ENCODE results near the gene IFITM2.
A peak's percentile ranks its signal among the peaks of the same experiment; 100 is the strongest.

Gene IFITM2

DNA sequence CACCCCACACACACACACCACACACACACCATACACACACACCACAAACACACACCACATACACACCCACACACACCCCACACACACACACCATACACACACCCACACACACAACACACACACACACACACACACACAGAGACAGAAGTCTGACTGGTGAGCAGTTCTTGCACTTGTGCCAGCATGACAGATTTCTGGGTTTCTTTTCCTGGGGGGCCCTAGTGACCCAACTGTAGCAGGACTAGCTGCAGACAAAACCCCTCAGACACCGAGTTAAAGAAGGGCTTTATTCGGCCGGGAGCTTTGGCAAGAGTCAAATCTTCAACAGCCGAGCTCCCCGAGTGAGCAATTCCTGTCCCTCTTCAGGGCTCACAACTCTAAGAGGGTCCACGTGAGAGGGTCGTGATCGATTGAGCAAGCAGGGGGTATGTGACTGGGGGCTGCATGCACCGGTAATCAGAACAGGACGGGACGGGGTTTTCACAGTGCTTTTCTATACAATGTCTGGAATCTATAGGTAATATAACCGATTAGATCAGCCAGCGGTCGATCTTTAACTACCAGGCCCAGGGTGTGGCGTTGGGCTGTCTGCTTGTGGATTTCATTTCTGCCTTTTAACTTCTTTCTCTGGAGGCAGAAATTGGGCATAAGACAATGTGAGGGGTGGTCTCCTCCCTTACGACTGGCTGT is 42.6 kb downstream of the IFITM2 start:
- peak; percentile 49 for DNase-seq

DNA sequence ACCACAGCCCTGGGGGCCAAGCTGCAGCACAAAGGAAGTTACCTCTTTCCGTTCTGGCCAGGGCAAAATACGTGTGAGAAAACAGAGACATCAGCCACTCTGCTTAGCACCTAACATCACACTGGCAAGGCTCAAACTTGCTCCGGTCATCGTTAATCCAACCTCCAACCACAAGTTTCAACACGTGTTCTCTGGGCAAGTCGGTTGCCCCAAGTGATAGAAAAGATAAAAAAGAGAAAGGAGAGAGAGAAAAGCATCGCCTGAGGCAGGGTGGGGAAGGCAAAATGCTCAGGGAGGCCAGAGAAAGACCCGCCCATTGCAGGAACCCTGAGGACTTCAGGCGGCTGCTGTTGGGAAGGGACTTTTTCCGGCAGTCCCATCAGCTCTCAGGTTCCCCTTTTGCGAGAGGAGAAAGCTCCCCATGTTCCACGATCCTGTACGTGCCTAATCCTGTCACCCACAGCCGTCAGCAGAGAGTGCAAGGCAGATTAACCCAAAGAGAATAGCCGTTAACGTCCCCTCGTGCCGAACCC is 43.2 kb downstream of the IFITM2 start:
- DNase-seq = peak; percentile 53

DNA sequence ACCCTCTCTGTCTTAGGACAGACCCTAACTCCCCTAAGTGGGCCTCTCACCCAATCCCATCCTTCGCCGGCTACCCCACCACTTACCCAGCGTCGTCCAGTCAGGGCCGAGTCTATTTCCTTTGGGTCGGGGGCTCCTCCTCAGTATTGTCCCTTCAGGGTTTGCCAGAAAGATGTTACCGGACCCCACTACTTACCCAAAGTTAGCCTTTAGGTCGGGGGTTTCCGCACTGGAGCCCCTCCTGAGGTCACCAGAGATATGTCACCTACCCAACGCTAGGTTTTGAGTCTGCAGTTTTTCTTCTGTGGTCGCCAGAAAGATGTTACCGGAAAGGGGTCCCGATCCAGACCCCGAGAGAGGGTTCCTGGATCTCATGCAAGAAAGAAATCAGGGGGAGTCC is 43.8 kb downstream of the IFITM2 start:
- DNase-seq = peak; percentile 45

DNA sequence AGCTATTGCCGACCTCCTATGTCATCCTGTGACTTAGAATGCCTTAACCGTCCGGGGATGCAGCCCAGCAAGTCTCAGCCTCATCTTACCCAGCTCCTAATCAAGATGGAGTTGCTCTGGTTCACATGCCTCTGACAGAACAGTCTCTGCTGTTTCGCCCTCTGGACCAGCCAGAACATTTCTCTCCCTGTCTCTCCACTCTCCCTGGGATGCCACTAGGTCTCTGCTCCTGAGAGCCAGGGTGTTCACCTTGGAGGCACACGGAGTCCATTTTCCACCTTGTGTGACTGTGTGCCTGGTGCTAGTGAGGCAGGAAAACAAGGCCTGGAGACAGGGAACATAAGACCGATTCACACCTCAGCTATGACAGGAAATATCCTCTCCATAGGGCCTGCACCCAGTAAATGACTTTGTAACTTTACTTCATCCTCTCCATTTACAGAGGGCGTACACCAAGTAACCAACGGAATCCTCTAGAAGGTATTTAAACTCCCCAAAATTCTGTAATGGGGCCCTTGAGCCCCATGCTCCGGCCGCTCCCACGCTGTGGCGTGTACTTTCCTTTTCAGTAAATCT is 44.9 kb downstream of the IFITM2 start:
- peak; percentile 42 for DNase-seq

DNA sequence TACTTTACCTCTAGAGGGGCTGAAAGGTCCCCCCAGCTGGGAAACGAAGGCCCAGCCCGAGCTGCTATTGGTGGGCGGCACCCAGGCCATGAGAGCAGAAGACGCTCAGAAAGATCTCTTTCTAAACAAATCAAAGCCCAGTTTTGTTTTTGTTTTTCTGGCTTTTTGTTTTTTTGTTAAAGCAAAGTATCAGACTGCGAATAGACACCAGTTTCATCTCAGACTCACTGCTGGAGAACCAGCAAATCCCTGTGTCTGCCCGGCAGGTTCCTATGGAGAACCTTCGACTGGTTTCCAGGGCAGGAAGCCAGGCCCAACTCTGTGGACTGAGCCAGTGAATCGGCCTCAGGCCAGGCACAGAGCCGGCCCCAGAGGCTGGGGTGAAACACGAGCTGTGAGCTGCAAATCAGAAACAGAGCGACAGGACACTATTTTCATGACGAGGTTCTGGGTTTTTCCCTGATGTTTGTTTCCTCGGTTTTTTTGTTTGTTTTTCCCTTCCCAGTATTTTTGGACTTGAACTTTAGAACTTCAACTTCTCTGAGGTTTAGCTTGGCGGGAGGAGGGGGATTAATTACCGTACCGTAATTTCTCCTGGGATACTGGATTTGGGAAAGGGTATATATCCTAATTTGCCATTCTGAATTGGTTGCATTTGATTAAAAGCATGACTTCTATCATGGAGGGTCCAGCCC is 45.7 kb downstream of the IFITM2 start:
- DNase-seq = peak; percentile 54

DNA sequence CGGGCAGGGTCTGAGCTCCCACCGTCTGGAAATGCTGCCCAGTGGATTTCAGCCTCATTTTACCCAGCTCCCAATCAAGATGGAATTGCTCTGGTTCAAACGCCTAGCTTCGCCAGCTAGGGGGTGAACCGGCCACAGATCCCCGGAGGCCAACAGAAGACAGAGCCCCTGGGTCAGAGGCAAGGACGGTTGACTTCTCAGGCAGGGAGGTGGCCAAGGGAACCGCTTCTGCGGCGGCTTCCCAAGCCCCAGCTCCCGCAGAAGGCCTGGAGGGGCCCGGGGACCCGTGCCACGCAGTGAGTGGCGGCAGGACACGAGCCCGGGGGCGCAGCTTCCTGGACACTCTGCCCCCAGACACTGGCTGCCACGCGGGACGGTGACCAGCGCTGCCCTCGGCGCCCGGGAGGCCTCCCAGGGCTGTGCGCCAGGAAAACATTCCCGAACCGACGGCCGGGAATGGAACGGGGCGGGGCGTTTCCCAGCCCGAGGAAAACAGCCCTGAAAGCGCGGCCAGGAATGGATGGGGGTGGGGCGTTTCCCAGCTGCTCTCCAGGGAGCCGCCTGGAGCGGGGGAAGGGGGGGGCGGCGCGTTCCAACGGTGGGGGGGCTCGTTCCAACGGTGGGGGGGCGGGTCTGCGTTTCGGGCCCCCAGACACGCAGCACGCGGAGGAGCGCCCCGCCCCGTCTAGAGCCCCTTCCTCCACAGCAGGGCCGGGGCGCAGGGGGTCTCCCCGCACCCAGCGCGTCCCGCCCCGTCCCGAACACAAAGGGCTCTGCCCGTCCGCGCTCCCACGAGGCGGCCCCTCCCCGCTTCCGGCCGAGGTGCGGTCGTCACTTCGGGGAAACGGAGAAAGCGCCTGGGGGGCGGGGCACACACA is 48.2 kb downstream of the IFITM2 start:
- peak; percentile 94 for DNase-seq

DNA sequence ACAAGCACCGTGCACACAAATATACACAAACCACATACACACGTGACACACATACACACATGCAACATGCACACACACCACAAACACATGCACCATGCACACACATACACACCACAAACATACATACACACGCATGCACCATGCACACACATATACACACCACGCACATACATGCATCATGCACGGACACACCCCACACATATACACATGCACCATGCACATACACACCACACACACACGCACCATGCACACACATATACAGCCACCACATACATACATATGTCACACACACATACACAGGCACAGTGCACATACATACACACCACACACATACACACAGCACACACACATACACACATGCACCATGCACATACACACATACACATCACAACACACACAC is 49.0 kb downstream of the IFITM2 start:
- no peak for DNase-seq

DNA sequence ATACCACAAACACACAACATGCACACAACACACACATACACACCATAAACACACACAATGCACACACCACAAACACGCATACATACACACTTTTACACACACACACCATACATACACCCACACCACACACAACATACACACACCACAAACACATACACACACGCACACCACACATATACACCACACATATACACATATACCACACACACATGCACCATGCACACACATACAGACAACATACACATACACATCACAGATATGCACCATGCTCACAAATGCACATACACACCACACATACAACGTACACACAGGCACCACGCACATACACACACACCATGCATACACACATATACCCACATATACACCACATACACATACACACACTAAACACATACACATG is 50.0 kb downstream of the IFITM2 start:
- no peak for DNase-seq

DNA sequence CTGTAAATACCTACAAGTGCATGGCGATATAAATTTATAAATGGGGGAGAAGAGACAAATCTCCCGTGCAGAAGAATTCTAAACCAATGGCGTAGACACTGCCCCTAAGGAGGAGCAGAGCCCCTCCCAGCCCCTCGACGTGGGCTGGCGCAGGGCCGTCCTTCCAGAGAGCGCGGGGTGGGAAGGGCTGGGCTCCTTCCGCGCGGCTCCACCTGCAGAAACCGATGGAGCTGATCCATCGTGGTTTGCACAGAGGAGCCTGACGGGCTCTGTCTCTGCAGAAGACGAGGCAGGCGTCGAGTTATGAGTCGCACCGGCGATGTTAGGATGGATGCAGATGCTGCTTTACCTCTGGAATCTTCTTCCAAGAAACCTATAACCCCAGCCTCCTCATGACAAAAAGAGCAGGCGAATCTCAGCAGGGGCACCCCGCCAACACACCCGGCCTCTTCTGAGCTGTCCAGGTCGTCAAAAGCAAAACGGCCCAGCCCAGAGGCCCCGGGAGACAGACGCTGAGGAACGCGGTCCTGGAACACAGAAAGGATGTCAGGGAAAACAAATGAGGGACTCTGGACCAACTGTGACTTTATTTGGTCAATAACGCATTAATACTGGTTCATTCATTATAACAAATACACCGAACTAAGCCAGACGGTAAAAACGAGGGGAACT is 50.6 kb downstream of the IFITM2 start:
- no peak for DNase-seq
